CD4-positive, alpha-beta T cell treated with Interleukin-6 for 4 hours (primary cell): ENCODE results near the gene SMG6.
A peak's percentile ranks its signal among the peaks of the same experiment; 100 is the strongest.
"Not testable (repeated sequence)": the region's sequence is repeated elsewhere in the genome, so short reads cannot be mapped to it uniquely, and the experiment has no call there.

Experiments
- DNase-seq: peaks from one replicate; pipeline ENCODE4 v3.0.0-alpha.2; 2020; ENCODE audit warnings: mixed read lengths

The SMG6 gene

DNA sequence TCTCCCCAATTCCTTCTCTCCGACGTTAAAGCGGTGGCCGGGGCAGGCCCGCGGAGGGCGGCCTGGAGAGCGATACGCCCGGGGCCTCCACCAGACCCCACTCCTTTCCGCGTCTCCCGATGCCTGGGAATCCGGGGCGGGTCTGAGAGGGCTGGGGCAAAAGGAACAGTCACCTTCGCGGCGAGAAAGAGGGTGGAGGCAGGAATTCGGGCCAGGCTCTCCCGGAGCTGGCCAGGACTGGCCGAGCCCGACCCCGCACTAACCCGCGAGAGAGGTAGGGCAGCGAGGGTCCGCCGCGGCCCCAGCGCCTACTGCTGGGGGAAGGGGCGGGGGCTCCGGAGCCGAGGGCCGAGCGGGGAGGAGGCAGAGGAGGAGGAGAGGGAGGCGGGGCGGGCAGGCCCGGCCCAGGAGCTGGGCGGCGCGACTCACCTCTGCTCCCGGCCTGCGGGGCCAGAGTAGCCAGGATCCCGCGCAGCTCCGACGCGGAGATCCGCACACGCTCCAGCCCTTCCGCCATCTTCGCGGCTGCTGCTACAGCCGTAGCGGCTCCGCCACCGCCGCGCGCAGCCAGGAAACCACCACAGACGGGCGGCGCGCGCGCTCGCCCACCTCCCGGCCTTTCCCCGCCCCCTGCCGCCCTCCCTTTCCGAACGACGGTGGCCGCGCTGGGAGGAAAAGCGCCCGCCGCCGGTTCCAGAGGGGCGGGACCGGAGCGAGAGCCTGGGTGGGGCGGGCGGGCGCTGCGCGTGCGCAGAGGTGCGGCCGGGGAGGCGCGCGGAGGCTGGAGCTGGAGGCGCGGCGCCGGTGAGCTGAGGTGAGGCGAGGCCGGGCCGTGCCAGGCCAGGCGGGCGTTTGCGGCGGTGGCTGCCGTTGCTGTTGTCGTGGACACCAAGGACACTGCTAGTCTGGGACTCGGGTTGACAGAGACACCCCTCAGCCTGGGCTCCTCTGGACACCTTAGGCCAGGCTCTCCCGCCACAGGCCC is at the start of gene SMG6, which contains the start of gene SRR:
TSS of gene SMG6 (minus strand) at position 582 of the 985 bp plus-strand sequence. CDS start at position 517, 65 bp downstream.
TSS of gene SRR (plus strand) at position 747 of the 985 bp plus-strand sequence. CDS start 11,611 bp downstream, outside the sequence.
- peak; percentile 96 for DNase-seq

DNA sequence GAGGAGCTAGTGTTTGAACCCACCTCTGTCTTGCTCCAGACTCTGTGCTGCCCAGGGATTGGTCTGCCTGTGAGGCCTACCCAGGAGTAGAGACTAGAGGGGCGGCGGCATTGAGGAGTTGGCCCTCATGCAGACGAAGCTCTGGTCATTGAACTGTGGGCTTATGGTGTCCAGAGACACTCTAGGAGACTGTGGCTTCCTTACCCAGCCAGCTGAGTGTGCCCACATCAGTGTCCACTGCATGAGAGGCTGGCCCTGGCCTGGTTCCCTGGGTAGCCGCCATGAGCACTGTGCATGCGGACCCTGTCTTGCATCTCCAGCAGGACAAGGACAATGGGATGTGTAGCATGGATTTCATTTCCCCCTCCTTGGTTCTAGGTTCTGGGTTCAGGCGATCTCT is 47.7 kb upstream of the SMG6 start:
- DNase-seq, result no peak

DNA sequence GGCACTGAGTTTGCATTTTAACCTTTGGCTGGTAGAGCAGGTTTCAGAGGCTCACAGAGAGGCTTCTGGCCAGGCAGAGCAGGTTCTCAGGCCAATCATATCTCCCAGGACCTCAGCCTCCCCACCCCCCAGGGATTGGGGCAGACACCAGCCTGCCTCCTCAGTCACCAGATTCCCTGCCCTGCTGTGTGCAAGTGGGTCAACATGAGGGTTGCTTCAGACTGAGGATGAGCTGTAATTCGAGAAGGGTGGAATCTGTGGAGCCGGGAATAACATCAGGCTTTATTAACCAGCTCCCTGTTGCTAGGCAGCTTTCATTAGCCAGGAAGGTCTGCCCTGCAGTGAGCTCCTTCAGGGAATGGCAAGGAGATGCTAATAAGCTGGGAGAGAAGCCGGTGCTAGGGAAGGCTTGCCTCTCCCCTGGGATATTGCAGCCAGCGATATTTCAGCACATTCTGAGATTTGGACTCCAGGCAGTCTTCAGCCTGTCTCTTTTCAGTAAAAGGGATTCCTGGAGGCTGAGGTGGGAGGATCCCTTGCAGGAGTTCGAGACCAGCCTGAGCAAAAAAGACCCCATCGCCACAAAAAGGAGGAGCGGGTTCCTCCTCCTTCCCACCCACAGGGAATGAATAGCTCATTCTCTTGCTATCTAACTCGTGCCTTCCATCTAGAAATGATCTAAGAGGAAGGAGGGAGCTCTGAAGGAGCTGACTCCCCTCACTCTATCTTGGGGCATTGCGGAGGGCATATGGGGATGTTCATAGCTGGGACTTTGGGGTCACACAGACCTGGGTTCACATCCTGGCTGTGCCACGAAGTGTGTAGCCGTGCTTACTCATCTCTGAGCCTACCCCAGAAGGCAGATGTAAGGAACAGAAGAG is 44.5 kb upstream of the SMG6 start:
- DNase-seq, result no peak

DNA sequence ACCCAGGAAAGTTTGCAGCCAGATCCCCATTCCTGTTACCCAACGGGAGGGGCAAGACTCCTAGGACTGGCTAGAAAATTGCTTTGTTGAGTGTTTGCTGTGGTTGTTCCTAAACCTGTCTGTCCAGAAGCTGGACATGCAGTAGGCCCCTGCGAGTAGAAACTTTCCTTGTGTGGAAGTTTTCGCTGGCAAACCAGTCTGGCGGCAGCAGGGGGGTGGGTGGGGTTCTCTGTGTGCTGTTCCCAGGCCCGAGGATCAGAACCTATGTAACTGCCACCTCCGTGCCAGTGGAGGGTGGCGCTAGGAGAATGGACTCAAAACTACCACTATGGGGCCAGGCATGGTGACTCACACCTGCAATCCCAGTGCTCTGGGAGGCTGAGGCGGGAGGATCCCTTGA is 42.9 kb upstream of the SMG6 start:
- no peak for DNase-seq

DNA sequence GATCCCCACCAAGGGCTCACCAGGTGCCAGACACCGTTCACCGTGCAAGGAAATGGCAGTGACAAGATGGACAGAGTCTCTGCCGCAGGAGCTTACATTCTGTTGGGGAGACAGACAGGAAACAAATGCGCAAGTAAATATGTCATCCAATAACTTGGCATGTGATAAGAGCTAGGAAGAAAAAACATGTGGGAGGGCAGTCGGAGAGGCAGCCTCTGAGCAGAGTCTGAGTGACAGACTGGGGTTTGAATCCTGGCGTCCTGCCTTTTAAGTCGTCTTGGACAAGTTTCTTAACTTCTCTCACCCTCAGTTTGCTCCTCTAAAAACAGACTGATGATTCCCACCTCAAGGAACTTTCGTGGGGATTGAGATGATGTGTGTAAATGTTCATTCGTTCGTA is 40.9 kb upstream of the SMG6 start:
- no peak for DNase-seq

DNA sequence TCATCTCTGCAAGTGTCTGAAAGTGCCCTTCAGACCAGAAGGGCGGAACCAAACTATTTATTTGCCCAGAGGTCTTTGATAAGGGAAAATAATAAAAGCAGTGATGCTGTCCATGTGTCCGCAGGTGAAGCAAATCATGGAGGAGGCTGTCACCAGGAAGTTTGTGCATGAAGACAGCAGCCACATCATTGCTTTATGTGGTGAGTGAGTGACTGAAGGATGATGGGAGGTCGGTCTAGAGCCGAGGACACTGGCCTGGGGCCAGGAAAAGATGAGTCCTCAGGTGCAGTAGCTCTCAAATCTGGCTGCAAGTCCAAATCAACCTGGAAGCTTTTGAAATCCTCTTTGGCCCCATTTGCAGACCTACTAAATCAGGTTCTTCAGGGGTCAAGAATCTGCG is 39.8 kb upstream of the SMG6 start:
- DNase-seq, result peak; percentile 40

DNA sequence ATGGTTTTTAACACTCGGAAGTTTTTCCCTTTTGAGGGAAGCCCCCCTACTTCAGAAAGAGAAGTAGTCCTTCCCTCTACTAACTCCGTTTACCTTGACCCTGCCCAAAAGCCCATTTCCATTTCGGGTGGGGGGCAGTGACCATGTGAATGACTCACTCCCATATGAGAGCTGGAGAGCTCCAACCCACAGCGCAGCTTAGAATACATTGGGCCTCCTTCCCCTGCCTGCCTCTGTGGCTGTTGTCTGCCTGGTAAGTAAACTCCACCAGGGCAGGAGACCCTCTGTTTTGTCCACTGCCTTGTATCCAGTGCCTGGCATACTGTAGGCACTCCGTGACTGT is 34.7 kb upstream of the SMG6 start:
- DNase-seq, result peak; percentile 16

DNA sequence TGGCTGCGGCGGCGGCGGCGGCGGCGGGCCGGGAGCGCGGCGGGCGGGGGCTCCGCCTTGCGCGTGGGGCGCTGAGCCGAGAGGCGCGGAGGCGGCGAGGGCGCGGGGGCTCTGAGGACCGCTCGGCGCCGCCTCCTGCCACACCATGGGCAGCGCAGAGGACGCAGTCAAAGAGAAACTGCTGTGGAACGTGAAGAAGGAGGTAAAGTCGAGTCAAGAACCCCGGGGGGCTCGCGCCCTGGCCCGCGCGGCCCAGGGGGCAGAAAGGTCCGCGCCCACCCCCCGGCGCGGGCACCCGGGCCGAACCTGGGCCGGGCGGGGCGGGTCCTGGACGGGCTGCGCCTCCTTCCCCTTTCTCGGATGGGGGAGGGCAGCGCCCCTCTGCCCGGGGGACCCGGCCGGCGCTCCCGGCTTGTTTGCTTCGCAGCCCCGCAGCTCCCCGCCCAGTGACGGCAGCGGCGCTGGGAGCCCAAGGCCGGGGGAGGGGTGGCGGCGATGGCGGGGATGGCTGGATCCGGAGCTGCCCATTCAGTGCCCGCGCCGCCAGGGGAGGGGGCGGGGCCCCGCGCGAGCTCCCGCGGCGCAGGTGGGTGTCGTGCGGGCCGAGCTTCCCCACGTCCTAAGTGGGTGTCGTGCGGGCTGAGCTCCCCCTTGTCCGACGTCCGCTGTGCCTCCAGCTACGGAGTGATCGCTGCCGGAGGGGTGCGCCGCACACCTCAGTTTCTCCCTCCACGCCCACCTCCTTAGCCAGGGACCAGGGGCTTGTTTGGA is 34.1 kb upstream of the SMG6 start:
- DNase-seq, result peak; percentile 62

DNA sequence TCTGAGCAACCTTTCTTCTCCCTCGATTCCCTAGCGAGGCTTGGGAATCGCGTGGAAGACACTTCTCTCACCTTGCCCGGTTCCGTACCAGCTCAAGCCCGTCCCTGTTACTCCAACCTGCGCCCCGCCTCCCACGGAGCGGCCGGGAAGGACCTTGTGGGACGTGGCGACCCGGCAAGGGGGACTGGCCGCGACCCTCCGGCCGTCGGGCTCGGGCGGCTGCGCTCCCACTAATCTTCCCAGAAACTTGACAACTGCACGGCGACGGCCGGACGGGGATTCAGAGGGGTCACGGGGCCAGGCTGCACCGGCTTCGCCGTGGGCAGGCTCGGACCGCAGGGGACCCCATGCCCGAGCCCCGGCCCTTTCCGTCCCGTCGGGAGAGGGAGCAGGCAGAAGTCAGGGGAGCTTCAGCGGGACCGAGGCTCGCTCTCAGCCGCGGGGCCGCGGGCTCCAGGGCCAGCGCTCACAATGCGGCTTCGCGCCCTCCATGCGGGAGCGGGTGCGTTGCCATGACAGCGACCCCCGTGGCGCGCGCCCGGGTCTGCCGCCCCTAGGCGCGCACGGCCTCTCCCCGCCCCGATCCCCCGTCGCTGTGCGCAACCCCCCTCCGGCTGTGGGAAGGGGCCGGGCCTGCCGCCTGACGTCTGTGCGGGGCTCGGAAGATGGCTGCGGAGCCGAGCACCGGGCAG is 33.4 kb upstream of the SMG6 start, which contains the start of gene SGSM2:
TSS of gene SGSM2 (plus strand) at position 650 of the 692 bp plus-strand sequence. CDS start 188 bp downstream, outside the sequence.
- peak; percentile 78 for DNase-seq

DNA sequence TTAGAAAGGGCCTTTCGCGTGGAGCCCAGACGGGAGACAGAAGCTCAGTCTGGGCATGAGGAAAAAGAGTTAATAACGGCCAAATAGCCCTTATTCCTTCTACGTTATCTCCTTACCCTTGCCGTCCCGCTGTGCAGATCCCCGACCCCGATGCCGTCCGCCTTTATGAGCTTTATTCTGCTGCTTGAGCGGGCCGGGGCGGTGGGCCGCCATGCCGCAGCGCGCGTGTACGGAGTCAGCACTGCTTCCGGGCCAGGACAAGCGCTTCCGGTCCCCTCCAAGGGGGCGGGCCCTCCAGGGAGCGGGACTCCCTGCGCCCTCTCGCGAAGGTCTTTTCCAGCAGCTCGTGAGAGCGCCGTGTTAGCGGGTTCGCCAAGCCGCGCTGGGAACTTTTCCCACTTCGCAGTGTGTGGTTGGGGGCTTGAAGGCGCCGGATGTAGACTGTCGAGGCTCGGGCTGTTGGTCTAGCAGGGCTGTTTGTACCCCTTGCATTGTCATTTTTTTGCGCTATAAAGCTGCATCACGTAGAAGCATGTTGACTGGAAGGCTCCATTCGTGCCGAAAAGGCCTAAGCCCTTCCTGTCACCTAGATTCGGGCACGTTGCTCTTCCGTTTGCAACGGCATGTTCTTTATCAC is 32.7 kb upstream of the SMG6 start, which contains the start of gene TSR1:
TSS of gene TSR1 (minus strand) at position 243 of the 637 bp plus-strand sequence. CDS start at position 213, 30 bp downstream.
- DNase-seq, result peak; percentile 91

DNA sequence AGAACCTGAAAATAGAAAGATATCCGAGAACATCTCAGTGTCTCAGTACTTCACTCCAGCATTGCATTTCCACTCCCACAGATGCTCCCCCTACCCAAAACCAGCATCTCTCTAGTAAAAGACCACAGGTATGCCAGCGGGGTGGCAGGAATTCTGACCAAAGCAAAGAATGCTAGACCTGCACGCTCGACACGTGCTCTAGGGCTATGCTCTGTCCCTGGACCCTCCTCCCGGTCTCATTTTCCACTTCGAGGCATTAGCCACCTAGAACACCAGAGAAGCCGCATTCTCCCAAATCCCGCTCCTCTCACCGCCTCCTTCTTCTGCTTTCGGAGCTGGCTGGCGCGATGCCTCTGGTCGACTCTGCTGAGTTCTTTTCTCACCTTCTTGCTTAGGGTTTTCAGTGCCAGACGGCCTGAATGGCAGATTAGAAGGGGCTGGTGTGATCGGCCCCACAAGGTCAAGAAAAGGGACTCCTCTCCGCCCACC is 32.2 kb upstream of the SMG6 start:
- DNase-seq, result no peak

DNA sequence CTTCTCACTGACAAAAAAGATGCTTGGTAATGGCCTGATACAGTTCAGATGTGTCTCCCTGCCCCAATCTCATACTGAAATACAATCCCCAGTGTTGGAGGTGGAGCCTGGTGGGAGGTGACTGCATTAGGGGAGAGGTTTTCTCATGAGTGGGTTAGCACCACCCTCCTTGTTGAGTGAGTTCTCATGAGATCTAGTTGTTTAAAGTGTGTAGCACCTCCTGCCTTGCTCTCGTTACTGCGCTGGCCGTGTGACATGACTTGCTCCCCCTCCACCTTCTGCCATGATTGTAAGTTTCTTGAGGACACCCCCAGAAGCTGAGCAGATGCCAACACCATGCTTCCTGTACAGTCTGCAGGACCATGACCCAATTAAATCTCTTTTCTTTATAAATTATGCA is 27.7 kb upstream of the SMG6 start:
- no peak for DNase-seq

DNA sequence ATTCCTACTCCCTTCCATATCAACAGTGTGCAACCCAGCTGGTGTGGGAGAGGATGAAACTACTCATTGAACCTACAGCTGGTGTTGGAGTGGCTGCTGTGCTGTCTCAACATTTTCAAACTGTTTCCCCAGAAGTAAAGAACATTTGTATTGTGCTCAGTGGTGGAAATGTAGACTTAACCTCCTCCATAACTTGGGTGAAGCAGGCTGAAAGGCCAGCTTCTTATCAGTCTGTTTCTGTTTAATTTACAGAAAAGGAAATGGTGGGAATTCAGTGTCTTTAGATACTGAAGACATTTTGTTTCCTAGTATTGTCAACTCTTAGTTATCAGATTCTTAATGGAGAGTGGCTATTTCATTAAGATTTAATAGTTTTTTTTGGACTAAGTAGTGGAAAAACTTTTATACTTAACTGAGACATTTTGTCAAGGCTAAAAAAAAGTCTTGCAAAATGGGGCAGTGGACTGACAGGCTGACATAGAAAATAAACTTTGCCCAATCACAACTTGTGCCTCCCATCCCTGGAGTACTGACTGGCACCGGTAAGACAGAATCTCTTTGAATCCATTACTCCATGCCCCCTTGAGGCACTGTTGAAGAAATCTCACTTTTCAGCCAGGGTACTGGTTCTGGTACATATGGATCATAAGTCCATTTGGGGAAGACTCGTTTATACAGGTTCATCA is 20.2 kb upstream of the SMG6 start:
- no peak for DNase-seq

DNA sequence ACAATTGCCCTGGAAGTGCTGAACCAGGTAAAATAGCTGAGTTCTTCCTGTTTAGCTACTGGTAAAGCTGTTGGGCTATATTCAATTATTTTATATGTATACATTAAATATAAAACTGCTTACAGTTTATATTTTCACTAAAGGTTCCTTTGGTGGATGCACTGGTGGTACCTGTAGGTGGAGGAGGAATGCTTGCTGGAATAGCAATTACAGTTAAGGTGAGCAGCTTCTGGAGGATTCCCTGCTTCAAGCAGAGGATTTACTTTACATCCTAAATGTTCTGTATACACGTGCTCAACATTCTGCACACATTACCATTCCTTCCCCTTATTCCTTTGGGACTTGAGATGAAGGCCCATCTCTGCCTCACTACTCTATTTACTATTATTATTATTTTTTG is 17.8 kb upstream of the SMG6 start:
- no peak for DNase-seq

DNA sequence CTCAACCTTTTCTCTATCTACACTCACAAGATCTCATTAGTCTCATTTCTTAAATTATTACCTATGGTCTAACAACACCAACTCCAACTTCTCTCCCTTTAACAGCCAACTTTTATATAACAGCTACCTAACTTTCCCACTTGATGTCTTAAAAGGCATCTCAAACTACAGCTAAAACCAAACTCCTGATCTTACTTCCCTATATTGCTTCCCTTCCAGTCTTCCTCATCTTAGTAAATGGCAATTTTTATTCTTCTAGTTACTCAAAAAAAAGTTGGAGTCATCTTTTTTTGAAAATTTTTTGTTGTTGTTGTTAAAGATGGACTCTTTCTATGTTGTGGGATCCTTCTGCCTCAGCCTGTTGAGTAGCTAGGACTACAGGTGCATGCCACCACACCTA is 15.5 kb upstream of the SMG6 start:
- DNase-seq, result no peak

DNA sequence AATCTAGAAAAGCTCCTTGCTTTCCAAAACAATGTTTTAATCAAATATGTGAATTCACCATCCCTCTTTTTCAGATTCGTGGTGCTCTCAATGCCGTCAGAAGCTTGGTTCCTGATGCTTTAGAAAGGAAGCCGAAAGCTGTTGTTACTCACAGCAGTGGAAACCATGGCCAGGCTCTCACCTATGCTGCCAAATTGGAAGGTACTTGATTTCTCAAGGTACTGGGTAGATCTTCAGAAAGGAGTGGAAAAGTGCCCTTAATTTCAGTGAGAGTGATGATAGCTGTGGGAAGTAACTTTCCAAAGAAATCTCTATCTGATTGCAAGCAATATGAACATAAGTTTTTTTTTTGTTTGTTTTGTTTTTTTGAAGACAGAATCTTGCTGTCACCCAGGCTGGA is 14.2 kb upstream of the SMG6 start:
- no peak for DNase-seq

DNA sequence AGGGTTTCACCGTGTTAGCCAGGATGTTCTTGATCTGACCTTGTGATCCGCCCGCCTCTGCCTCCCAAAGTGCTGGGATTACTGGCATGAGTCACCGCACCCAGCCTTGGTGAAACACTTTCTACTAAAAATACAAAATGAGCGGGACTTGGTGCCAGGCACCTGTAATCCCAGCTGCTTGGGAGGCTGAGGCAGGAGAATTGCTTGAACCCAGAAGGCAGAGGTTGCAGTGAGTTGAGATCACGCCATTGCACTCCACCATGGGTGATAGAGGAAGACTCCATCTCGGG is 13.3 kb upstream of the SMG6 start:
- not testable (repeated sequence) for DNase-seq

DNA sequence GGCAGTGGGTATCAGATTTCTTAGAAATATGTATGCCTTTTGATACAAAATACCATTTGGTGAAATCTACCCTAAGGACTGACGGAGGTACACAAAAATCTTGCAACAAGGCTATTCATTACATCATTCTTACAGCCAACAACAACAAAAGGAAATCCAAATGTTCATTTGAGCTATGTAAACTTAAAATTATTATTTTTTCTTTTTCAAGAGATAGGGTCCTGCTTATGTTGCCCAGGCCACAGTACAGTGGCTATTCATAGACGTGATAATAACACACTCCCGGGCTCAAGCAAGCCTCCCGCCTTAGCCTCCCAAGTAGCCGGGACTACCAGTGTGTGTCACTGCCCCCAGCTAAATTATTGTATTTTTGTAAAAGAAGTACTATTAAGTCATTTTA is 9.2 kb upstream of the SMG6 start:
- DNase-seq, result no peak

DNA sequence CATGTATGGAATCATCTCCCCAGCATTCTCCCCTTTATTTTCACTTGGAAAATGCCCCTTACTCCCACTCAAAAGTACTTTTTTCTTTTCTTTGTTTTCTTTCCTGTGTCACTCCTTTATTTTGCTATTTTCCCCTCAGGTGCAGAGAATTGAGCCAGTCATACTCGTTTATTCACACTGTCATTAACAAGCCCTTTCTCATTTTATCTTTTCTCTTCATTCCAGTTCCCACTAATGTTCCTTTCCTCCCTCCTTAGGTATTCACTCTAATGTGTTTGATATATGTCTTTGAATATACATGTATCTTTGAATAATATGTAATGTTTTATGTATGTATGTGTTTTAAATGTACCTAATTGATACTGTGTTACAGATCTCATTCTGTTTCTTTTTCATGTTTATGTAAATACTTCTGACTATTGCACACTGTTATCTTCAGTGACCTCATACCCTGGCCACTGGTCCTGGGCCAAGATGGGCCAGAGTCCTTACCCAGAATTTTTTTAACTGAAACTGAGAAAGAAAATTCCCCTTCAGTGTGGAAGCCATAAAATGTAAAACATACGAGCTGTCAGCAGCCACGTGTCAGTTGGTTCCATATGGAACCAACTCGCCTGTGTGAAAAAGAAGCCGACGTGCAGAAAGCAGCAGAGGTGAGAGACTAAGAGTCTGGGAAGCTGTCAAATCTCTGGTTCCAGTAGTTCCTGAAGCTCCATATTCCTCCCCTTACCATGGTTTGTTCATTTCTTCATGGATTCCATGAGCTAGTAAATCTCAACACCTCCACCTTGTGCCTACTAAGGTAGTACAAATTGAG is 6.0 kb upstream of the SMG6 start:
- no peak for DNase-seq

DNA sequence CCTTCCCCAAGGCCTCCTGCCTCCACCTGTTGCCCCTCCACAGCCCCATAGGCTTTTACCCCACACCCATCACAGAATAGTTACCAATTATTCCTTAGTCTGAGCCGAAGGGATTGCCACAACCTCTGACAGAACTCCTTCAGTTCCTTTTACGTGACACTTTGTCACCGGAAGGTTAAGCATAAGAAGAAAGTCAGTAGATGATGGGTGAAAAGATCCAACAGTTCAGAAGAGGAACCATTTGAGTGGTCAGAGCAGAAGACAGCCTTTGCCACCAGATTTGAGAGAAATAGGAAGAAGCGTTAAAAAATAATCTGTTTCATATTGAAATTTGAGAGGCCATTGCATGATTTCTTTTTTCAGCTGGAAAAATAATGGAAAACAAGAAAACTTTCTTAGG is 1.3 kb upstream of the SMG6 start:
- DNase-seq, result no peak
